HG02870 (cell line): ENCODE data around the gene ARMC5.
"Not testable (repeated sequence)": the region's sequence is repeated elsewhere in the genome, so short reads cannot be mapped to it uniquely, and the experiment has no call there.

ENCODE experiments used
- ATAC-seq: cut with Tn5 transposase; IDR thresholded peaks from one replicate; pipeline ENCODE4 v1.9.1; 2021; ENCODE audit warnings: mild to moderate bottlenecking, moderate library complexity; ENCODE audit not compliant: unreplicated experiment

The ARMC5 gene

GRCh38 chr16:31476303-31477219 lies 17.3 kb downstream of the ARMC5 start:
- peak; percentile 51 for ATAC-seq

- ATAC-seq, result no peak
Observed at GRCh38 chr16:31477220-31478216, 18.2 kb downstream of the ARMC5 start.

GRCh38 chr16:31478956-31479355 lies 19.7 kb downstream of the ARMC5 start:
- no peak for ATAC-seq

DNA sequence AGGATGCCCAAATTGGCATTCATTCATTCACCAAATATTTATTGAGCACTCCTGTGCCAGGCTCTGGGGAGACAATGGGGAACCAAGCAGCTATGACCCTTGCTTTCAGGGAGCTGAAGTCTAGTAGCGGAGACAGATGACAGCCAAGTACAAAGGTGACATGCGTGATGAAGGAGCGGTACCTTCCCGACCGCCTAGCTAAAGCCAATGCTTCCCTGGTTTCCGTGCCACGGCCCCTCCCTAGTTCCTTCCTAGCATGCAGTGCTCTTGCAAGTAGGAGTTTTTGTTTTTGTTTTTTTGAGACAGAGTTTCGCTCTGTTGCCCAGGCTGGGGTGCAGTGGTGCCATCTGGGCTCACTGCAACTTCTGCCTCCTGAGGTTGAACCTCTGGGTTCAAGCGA lies 20.4 kb downstream of the ARMC5 start:
- no peak for ATAC-seq

- no peak for ATAC-seq
Observed at GRCh38 chr16:31480851-31481536, 21.7 kb downstream of the ARMC5 start.

- ATAC-seq, result no peak
Observed at GRCh38 chr16:31483081-31483480, 23.8 kb downstream of the ARMC5 start, which contains the start of gene SLC5A2. TSS of gene SLC5A2 (plus strand) at chr16:31483123. CDS start at chr16:31483137, 14 bp downstream.

DNA sequence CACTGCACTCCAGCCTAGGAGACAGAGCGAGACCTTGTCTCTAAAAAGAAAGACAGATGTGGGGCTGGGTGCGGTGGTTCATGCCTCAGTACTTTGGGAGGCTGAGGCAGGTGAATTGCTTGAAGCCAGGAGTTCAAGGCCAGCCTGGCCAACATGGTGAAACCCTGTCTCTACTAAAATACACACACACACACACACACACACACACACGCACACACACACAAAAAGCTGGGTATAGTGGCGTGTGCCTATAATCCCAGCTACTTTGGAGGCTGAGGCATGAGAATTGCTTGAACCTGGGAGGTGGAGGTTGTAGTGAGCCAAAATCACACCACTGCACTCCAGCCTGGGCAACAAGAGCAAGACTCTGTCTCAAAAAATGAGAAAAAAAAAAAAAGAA lies 24.7 kb downstream of the ARMC5 start:
- not testable (repeated sequence) for ATAC-seq

DNA sequence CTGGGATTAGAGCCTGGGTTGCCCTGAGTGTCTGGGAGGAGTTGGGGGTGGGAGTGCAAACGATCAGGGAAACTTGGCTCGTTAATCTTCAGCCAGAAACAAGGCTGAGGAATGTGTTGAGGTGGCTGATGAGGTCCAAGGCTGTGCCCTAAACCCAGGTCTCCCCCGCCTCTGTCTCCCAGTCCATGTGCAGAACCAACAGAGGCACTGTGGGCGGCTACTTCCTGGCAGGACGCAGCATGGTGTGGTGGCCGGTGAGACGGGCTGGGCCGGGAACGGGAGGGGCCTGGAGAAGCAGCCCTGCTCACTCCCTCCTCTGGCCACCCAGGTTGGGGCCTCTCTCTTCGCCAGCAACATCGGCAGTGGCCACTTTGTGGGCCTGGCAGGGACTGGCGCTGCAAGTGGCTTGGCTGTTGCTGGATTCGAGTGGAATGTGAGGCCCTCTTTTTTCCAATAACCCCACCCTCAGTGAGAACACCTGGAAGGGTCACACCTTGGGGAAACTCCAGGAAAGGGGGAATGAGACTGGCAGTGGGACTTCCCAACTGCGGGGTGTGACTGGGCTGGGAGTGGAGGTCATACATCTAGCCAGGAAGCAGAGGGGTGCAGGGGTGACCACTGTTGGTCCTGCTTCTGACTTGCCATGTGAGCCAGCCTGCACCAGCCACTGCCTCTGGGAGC lies 25.3 kb downstream of the ARMC5 start:
- no peak for ATAC-seq

DNA sequence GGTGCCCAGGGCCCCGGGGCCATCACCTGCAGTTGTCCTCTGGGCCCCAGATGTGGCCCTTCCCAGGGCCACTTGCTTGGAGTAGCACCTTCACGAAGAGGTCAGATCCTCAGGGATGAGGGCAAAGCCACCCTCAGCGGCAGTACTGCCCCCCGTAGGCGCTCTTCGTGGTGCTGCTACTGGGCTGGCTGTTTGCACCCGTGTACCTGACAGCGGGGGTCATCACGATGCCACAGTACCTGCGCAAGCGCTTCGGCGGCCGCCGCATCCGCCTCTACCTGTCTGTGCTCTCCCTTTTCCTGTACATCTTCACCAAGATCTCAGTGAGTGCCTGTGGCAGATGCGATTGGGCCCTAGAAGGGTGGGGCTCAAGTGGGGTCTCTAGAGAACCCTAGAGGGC lies 26.3 kb downstream of the ARMC5 start:
- no peak for ATAC-seq

DNA sequence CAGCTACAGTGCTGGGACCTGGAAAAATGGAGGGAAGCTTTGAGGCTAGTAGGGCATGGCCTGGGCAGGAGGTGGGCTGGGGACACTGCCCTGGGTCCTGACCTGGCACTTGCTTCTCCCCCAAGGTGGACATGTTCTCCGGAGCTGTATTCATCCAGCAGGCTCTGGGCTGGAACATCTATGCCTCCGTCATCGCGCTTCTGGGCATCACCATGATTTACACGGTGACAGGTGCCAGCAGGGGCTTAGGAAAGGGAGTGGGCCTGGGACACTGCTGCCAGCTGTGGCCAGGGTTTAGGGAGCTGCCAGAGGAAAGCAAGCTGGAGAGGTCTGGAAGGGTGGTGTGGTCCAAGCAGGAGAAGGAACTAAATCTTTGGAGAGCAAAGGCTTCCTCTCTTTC lies 26.7 kb downstream of the ARMC5 start:
- ATAC-seq, result no peak

DNA sequence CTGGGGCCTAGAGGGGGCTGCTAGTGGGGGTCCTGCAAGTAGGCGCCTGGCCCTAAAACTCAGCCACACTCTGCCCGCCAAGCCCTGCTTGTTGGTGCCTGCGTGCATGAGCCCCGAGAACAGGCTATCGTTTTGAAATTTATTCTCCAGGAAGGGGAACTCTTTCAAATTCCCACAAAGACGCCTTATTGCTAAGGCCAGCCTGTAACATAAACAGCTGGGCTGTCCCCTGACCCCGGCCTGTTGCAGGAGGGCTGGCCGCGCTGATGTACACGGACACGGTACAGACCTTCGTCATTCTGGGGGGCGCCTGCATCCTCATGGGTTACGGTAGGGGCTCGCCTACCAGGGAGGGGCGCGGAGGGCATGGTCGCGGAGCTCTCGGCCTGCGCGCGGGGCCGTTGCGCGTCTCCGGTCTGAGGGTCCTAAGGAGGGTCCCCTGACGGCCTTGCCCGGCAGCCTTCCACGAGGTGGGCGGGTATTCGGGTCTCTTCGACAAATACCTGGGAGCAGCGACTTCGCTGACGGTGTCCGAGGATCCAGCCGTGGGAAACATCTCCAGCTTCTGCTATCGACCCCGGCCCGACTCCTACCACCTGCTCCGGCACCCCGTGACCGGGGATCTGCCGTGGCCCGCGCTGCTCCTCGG lies 27.9 kb downstream of the ARMC5 start:
- ATAC-seq, result no peak

DNA sequence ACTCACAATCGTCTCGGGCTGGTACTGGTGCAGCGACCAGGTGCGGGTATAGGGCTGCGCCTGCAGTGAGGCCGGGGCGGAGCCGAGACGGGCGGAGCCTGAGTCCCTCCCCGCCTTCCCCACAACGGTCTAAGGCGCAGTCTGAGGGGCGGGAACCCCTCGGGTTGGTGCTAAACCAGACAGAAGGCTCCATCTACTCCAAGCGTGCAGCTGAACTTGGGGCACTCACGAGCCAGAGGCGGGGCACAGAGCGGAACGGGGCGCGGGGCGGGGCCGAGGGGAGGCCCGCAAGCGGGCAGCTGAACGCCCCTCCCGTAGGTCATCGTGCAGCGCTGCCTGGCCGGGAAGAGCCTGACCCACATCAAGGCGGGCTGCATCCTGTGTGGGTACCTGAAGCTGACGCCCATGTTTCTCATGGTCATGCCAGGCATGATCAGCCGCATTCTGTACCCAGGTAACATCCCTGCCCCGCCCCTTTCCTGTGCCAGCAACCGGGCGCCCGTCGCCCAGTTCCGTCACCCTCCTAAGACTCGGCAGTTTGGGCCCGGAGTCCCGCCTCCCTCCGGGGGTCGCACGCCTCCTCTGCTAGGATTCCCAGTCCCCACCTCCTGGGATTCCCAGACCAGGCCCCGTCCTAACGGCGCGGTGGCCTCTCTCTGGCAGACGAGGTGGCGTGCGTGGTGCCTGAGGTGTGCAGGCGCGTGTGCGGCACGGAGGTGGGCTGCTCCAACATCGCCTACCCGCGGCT lies 28.6 kb downstream of the ARMC5 start:
- peak; percentile 76 for ATAC-seq

DNA sequence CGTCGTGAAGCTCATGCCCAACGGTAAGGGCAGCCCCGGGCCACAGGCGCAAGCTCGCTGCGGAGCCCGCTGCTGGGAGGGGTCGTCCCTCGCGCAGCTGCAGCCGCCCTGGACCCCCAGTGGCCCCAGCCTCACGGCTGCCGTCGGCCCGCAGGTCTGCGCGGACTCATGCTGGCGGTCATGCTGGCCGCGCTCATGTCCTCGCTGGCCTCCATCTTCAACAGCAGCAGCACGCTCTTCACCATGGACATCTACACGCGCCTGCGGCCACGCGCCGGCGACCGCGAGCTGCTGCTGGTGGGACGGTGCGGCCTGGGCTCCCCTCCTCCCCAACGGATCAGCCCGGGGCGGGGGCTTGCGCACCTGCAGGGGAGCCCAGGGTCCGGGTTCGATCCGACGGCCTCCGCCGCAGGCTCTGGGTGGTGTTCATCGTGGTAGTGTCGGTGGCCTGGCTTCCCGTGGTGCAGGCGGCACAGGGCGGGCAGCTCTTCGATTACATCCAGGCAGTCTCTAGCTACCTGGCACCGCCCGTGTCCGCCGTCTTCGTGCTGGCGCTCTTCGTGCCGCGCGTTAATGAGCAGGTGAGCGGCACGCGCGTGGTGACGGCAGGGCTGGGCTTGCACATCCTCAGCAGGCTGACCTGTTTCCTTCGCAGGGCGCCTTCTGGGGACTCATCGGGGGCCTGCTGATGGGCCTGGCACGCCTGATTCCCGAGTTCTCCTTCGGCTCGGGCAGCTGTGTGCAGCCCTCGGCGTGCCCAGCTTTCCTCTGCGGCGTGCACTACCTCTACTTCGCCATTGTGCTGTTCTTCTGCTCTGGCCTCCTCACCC lies 29.4 kb downstream of the ARMC5 start:
- ATAC-seq, result no peak

DNA sequence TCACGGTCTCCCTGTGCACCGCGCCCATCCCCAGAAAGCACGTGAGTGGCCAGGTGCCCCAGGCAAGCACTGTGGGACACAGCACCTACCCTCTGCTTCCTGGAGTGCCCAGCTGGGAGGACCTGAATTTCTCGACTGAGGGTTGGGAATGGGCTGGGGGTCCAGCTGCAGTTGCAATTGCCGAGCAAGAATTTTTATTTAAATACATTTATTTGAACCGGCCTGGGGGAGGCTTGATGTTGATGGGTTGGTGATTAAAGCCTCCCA lies 29.9 kb downstream of the ARMC5 start:
- no peak for ATAC-seq

GRCh38 chr16:31489616-31490584 lies 30.6 kb downstream of the ARMC5 start:
- no peak for ATAC-seq

DNA sequence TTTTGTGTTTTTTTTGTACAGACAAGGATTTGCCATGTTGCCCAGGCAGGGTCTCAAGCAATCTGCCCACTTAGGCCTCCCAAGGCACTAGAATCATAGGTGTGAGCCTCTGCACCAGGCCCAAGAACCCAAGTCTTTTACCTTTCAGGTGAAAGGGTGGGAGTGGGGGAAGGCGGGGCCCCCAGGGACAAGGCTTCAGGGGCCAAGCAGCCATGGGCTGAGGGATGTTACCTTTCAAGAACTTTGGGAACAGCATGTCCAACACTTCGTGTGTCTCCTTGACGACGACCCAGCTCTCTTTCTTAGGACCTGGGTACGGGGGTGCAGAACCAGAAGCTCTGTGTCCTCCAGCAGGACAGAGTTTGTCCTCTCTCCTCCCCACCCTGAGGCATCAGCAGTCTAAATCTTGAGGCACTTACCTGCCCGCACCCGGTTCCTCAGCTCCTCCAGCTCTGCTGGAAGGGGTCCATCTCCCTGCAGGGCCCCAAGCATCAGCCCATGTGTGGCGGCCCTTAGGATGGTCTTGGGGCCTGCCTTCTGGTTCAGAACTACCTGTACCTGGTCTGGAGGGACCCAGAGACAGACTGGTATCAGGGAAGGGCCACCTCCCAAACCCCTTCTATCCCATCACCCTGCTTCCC lies 32.6 kb downstream of the ARMC5 start:
- ATAC-seq, result no peak
